Colonic mucosa (tissue), 4 donors: ENCODE data around the gene MITF. TPM values are rescaled to one million over a fixed set of nuclear protein-coding genes. Genes with fewer than 3 reads are reported as not detected.

Source experiments
- DNase-seq: peaks from one replicate; pipeline ENCODE4 v3.0.0-alpha.2; 2020
- H3K27ac ChIP-seq: fragments of 200-600 bp; one replicate; pipeline ENCODE4 v1.8.0; 2021
- H3K27me3 ChIP-seq: fragments of 200-600 bp; one replicate; pipeline ENCODE4 v1.8.0; 2021
- H3K36me3 ChIP-seq: fragments of 200-600 bp; one replicate; pipeline ENCODE4 v1.8.0; 2021
- H3K4me1 ChIP-seq: fragments of 200-600 bp; one replicate; pipeline ENCODE4 v1.8.0; 2021; ENCODE audit warnings: mild to moderate bottlenecking
- H3K4me3 ChIP-seq: fragments of 200-600 bp; one replicate; pipeline ENCODE4 v1.8.0; 2021
- H3K9ac ChIP-seq, 2 donors: one replicate each; pipeline ENCODE4 v1.7.0; 2013; ENCODE audit warnings: control low read depth in 2 of 2, low read depth in 2 of 2, low read length in 2 of 2
- H3K9me3 ChIP-seq: fragments of 200-600 bp; one replicate; pipeline ENCODE4 v1.8.0; 2021
- CTCF ChIP-seq: fragments of 200-600 bp; IDR thresholded peaks from one replicate; pipeline ENCODE4 v1.8.0; 2022; ENCODE audit warnings: antibody characterized with exemption, mild to moderate bottlenecking
- intact Hi-C: fragments of 100-400 bp; cut with DNase I; formaldehyde crosslinking; loops from one replicate; pipeline ENCODE4 v1.14.1; 2022
- total RNA-seq, 2 donors: library from RNA; stranded (reverse); fragmentation: NEBNext Ultra II Directional in 1 of 2; extraction: Animal tissue kit (Norgen Biotek cat#: 25700) in 1 of 2; gene quantifications; one replicate each; pipeline ENCODE4 v1.2.1, GENCODE V29; 2021
- donor health status: healthy.
- donor health status: DM: no; HTN: no; CAD: no.
- donor health status: DM: no; HTN: no; CAD: no.

Gene MITF
- total RNA-seq, 2 donors from 2014 or later: 2.9 to 5.8 TPM

DNA sequence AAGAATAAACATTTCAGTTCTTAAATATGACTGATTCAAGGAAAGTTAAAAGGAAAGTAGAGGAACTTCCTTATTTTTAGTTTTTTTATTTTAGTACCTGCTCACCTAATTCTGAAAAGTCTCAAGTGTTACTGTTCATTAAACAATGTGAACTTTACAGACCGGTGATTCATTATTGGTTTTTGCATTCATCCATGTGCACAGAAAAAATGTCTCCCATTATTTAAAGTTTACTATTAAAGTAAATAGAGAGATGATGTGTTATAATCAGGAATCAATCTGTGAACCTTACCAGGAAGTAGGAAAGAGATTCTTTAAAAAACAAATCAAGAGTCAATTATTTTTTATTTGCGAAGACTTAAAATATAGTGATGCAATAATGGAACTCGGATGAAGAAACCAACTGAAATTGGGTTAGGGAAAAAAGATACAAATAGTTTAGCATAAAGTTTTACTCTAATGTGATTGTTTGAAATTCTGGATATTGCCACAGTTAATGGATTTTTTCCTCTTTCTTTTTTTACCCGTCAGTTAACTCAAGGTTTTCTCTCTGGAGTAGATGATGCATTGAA is 140.9 kb downstream of the MITF start:
- Histone ChIP-seq H3K36me3 (no peaks in the 10 kb centered on the region), H3K4me1 (no peaks in the 10 kb centered on the region), H3K9me3 (no peaks in the 10 kb centered on the region), H3K4me3 (no peak overlapping the region), H3K27me3 (no peaks in the 10 kb centered on the region), H3K27ac (no peak overlapping the region), H3K9ac (no peak overlapping the region)
- TF ChIP-seq CTCF: no peak
- intact Hi-C loops: no loop called here
- no peak for DNase-seq

DNA sequence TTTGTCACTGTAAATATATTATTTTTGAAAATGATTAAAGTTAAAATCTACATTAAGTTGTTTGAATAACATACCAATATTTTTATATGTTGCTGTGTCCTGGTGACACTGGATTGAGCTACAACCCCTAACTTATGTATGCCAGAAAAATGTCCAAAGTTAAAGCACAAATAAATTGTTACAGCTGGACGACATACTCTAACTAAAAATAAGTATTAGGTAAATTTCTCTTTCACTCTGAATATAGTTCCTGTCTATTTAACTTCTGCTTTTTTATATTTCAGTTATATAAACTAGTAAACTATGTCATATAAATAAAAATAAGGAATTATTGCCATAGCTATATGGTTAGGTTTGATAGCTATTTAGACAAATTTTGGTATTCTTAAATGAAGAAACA is 141.8 kb downstream of the MITF start:
- H3K36me3 ChIP-seq: no peaks in the 10 kb centered on the region
- no peaks in the 10 kb centered on the region for H3K4me1 ChIP-seq
- intact Hi-C loops: no loop called here
- no peak overlapping the region for H3K9ac ChIP-seq
- no peak for DNase-seq
- H3K27me3 ChIP-seq: no peaks in the 10 kb centered on the region
- H3K4me3 ChIP-seq: no peak overlapping the region
- H3K9me3 ChIP-seq: no peaks in the 10 kb centered on the region
- no peak overlapping the region for H3K27ac ChIP-seq
- TF ChIP-seq CTCF: no peak

DNA sequence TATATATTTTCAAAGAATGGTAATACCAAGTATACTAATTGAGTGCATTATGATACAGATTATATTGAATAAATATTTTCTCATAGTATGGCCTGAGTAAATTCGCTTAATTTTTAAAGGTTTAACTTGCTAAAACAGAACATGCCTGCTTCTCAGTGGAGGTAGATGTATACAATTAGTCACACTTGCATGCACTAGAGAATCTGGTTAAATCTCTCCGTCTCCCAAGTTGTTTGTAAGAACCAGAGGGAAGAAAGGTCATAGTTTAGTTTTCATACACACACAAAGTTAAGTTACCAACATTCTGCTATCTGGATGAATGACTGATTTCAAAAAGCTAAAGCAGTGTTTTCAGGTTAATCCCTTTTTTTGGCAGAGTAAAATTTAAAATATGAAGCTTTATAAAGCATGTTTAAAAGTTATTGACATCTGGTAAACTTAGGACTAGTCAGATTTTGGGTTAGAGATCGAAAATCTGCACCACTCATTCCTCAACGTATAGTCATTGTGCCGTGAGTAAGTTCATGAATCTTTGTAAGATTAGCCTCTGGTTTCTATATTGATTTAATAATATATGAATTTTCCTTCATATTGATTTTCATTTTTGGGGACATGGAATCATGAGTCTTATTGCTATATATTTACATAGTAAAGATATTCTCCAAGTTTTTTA is 142.6 kb downstream of the MITF start:
- Histone ChIP-seq H3K9me3 (no peaks in the 10 kb centered on the region), H3K4me1 (no peaks in the 10 kb centered on the region)
- no peak for TF ChIP-seq CTCF

DNA sequence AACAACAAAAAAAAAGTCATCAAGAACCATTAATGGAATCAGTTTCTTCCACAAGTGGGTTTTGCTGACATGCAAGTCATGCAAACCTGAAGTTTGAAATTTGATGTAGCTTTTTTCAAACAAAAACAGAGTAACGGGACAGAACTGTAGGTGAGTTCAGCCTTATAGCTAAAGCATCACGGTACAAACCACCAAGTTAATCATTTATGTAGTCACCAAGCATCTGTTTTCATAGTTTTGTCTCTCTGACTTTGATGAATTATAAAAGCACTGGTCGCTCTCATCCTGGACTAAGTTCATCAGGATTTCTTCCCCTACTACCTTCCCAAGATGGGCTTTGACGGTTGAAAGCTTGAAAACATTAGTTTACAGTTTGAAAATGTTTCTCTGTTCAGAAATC is 143.3 kb downstream of the MITF start:
- Histone ChIP-seq H3K9ac (no peak overlapping the region), H3K27ac (no peak overlapping the region), H3K9me3 (no peaks in the 10 kb centered on the region), H3K36me3 (no peaks in the 10 kb centered on the region), H3K4me3 (no peak overlapping the region), H3K27me3 (no peaks in the 10 kb centered on the region), H3K4me1 (no peaks in the 10 kb centered on the region)
- TF ChIP-seq CTCF: no peak
- intact Hi-C loops: no loop called here
- no peak for DNase-seq

More for the DNA sequence above, 142.6 kb downstream of the MITF start:
- no peaks in the 10 kb centered on the region for H3K36me3 ChIP-seq
- H3K27ac ChIP-seq: no peak overlapping the region
- no peak for DNase-seq
- no peak overlapping the region for H3K9ac ChIP-seq
- no peaks in the 10 kb centered on the region for H3K27me3 ChIP-seq
- intact Hi-C loops: no loop called here
- H3K4me3 ChIP-seq: no peak overlapping the region

- Histone ChIP-seq H3K27me3 (no peaks in the 10 kb centered on the region), H3K36me3 (no peaks in the 10 kb centered on the region), H3K9ac (no peak overlapping the region), H3K27ac (no peak overlapping the region), H3K9me3 (no peaks in the 10 kb centered on the region), H3K4me1 (no peaks in the 10 kb centered on the region), H3K4me3 (no peak overlapping the region)
- intact Hi-C loops: no loop called here
- no peak for TF ChIP-seq CTCF
- no peak for DNase-seq
These were observed 149.0 kb downstream of the MITF start for GRCh38 chr3:69888040-69888942.
